Measurements from ENCODE around the gene EP400.

DNA sequence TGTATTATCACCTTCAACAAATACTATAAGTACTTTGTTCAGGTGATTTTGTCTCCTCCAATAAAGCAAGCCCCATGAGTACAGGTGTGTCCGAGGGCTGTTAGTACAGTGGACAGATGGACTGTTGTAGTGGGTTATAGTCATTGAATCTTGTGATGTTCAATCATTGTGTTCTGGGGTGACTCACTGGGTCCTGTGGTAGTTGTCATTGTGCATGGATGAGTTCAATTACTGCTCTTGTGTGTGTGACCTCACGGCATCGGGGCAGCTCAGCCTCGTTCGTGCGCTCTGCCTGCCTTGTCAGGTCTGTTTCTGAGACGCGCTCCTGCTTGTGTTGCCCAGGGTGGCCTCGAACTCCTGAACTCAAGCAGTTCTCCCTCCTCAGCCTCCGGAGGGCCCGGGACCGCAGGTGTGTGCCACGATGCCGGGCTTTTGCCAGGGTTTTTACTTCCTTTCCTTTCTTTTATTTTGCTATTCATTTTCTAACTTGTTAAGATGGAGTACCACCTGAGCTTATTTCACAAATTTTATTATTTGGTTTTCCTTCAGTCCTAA lies 122.2 kb downstream of the EP400 start:
- no peak for TF ChIP-seq POLR2A (IDR thresholded peaks at IDR 0.05; ENCODE audit: control extremely low read depth in 1 of 2, low read depth in 2 of 2, low read length in 2 of 2)
- TF ChIP-seq, protein P1, sequence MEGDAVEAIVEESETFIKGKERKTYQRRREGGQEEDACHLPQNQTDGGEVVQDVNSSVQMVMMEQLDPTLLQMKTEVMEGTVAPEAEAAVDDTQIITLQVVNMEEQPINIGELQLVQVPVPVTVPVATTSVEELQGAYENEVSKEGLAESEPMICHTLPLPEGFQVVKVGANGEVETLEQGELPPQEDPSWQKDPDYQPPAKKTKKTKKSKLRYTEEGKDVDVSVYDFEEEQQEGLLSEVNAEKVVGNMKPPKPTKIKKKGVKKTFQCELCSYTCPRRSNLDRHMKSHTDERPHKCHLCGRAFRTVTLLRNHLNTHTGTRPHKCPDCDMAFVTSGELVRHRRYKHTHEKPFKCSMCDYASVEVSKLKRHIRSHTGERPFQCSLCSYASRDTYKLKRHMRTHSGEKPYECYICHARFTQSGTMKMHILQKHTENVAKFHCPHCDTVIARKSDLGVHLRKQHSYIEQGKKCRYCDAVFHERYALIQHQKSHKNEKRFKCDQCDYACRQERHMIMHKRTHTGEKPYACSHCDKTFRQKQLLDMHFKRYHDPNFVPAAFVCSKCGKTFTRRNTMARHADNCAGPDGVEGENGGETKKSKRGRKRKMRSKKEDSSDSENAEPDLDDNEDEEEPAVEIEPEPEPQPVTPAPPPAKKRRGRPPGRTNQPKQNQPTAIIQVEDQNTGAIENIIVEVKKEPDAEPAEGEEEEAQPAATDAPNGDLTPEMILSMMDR (IDR thresholded peaks at IDR 0.05; ENCODE audit: control extremely low read depth in 1 of 3, insufficient read depth in 1 of 3, low read depth in 1 of 3, low read length in 3 of 3), result no peak
- TF ChIP-seq RAD21 (IDR thresholded peaks at IDR 0.05 in 1 of 2, conservative IDR thresholded peaks at IDR 0.05 in 1 of 2; ENCODE audit: low read depth in 2 of 2, low read length in 2 of 2), result no peak
- TF ChIP-seq POLR2AphosphoS5 (IDR thresholded peaks at IDR 0.05; ENCODE audit: low read depth, low read length), result no peak
- no peak for TF ChIP-seq SP4 (IDR thresholded peaks at IDR 0.05; ENCODE audit: low read length)
- TF ChIP-seq RXRA (IDR thresholded peaks at IDR 0.05; ENCODE audit: insufficient read depth, low read depth, low read length), result no peak
- no peak for TF ChIP-seq SP2 (IDR thresholded peaks at IDR 0.05; ENCODE audit: low read length)
- TF ChIP-seq MAFK (IDR thresholded peaks at IDR 0.05; ENCODE audit: low read depth, low read length), result no peak
- no peak for TF ChIP-seq HDAC6 (IDR thresholded peaks at IDR 0.05; ENCODE audit: low read depth, low read length)
- TF ChIP-seq, protein P2, sequence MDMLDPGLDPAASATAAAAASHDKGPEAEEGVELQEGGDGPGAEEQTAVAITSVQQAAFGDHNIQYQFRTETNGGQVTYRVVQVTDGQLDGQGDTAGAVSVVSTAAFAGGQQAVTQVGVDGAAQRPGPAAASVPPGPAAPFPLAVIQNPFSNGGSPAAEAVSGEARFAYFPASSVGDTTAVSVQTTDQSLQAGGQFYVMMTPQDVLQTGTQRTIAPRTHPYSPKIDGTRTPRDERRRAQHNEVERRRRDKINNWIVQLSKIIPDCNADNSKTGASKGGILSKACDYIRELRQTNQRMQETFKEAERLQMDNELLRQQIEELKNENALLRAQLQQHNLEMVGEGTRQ (IDR thresholded peaks at IDR 0.05; ENCODE audit: low read length), result no peak
- TF ChIP-seq TAF1 (IDR thresholded peaks at IDR 0.05; ENCODE audit: low read depth, low read length), result no peak
- TF ChIP-seq YY1 (IDR thresholded peaks at IDR 0.05; ENCODE audit: low read depth, low read length), result no peak
- no peak for TF ChIP-seq CEBPB (IDR thresholded peaks at IDR 0.05; ENCODE audit: low read depth, low read length)
- TF ChIP-seq FOSL1 (IDR thresholded peaks at IDR 0.05; ENCODE audit: insufficient read depth, low read depth, low read length), result no peak

All from H1 (cell line).